Measurements from ENCODE around the gene IFIT1. TPM values are rescaled to one million over a fixed set of nuclear protein-coding genes. Genes with fewer than 3 reads are reported as not detected.

IFIT1 gene
- total and polyA plus RNA-seq, 9 of the 15 experiments (the other 6 are each of a cell fraction or from before 2014, with no cell fraction given) = 0.03 to 0.40 (median 0.18) TPM

DNA sequence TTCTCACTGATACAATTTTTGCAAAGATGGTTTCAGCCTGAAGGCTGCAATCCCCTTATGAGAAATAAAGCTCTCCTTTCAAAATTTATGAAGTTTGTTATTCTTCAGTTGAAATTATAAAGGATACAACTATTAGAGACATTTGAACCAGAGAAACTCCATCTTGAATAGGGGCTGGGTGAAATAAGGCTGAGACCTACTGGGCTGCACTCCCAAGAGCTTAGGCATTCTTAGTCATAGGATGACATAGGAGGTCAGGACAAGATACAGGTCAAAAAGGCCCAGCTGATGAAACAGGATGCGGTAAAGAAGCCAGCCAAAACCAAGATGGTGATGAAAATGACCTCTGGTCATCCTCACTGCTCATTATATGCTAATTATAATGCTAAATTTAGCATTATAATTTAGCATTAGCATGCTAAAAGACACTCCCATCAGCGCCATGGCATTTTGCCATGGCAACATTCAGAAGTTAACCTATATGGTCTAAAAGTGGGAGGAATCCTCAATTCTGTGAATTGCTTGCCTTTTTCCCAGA, 37.0 kb upstream of the IFIT1 start (continued):
- TF ChIP-seq, protein P1, sequence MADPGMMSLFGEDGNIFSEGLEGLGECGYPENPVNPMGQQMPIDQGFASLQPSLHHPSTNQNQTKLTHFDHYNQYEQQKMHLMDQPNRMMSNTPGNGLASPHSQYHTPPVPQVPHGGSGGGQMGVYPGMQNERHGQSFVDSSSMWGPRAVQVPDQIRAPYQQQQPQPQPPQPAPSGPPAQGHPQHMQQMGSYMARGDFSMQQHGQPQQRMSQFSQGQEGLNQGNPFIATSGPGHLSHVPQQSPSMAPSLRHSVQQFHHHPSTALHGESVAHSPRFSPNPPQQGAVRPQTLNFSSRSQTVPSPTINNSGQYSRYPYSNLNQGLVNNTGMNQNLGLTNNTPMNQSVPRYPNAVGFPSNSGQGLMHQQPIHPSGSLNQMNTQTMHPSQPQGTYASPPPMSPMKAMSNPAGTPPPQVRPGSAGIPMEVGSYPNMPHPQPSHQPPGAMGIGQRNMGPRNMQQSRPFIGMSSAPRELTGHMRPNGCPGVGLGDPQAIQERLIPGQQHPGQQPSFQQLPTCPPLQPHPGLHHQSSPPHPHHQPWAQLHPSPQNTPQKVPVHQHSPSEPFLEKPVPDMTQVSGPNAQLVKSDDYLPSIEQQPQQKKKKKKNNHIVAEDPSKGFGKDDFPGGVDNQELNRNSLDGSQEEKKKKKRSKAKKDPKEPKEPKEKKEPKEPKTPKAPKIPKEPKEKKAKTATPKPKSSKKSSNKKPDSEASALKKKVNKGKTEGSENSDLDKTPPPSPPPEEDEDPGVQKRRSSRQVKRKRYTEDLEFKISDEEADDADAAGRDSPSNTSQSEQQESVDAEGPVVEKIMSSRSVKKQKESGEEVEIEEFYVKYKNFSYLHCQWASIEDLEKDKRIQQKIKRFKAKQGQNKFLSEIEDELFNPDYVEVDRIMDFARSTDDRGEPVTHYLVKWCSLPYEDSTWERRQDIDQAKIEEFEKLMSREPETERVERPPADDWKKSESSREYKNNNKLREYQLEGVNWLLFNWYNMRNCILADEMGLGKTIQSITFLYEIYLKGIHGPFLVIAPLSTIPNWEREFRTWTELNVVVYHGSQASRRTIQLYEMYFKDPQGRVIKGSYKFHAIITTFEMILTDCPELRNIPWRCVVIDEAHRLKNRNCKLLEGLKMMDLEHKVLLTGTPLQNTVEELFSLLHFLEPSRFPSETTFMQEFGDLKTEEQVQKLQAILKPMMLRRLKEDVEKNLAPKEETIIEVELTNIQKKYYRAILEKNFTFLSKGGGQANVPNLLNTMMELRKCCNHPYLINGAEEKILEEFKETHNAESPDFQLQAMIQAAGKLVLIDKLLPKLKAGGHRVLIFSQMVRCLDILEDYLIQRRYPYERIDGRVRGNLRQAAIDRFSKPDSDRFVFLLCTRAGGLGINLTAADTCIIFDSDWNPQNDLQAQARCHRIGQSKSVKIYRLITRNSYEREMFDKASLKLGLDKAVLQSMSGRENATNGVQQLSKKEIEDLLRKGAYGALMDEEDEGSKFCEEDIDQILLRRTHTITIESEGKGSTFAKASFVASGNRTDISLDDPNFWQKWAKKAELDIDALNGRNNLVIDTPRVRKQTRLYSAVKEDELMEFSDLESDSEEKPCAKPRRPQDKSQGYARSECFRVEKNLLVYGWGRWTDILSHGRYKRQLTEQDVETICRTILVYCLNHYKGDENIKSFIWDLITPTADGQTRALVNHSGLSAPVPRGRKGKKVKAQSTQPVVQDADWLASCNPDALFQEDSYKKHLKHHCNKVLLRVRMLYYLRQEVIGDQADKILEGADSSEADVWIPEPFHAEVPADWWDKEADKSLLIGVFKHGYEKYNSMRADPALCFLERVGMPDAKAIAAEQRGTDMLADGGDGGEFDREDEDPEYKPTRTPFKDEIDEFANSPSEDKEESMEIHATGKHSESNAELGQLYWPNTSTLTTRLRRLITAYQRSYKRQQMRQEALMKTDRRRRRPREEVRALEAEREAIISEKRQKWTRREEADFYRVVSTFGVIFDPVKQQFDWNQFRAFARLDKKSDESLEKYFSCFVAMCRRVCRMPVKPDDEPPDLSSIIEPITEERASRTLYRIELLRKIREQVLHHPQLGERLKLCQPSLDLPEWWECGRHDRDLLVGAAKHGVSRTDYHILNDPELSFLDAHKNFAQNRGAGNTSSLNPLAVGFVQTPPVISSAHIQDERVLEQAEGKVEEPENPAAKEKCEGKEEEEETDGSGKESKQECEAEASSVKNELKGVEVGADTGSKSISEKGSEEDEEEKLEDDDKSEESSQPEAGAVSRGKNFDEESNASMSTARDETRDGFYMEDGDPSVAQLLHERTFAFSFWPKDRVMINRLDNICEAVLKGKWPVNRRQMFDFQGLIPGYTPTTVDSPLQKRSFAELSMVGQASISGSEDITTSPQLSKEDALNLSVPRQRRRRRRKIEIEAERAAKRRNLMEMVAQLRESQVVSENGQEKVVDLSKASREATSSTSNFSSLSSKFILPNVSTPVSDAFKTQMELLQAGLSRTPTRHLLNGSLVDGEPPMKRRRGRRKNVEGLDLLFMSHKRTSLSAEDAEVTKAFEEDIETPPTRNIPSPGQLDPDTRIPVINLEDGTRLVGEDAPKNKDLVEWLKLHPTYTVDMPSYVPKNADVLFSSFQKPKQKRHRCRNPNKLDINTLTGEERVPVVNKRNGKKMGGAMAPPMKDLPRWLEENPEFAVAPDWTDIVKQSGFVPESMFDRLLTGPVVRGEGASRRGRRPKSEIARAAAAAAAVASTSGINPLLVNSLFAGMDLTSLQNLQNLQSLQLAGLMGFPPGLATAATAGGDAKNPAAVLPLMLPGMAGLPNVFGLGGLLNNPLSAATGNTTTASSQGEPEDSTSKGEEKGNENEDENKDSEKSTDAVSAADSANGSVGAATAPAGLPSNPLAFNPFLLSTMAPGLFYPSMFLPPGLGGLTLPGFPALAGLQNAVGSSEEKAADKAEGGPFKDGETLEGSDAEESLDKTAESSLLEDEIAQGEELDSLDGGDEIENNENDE (IDR thresholded peaks at IDR 0.05; ENCODE audit: low read depth, low read length) = no peak
- TF ChIP-seq ZFPM2 (CRISPR knock-in tag; IDR thresholded peaks at IDR 0.05) (no peak), NR2C1 (IDR thresholded peaks at IDR 0.05) (no peak), NR2C1 (tag; IDR thresholded peaks at IDR 0.05) (peak; percentile 77), SP1 (CRISPR knock-in tag; IDR thresholded peaks at IDR 0.05) (no peak), BCOR (IDR thresholded peaks at IDR 0.05) (no peak), ZNF561 (CRISPR knock-in tag; conservative IDR thresholded peaks at IDR 0.05) (peak; percentile 80), FOXM1 (IDR thresholded peaks at IDR 0.05; ENCODE audit: low read depth) (no peak), FOXM1 (CRISPR knock-in tag; IDR thresholded peaks at IDR 0.05; ENCODE audit: low read depth) (no peak), PHB2 (IDR thresholded peaks at IDR 0.05; ENCODE audit: low read depth) (no peak), FOXA3 (CRISPR knock-in tag; conservative IDR thresholded peaks at IDR 0.05 in 1 of 2, IDR thresholded peaks at IDR 0.05 in 1 of 2) (peak in 1 of 2 experiments; percentile 22; a peak in 1 of 4 replicates), PTTG1 (tag; IDR thresholded peaks at IDR 0.05; ENCODE audit: low read depth) (0 out of 2 replicates have a peak, but pooled peaks have one; percentile 52), ZNF445 (CRISPR knock-in tag; IDR thresholded peaks at IDR 0.05; ENCODE audit: low read depth) (peak; percentile 54; the same call in 1 of the 2 replicates)
- TF ChIP-seq, protein P2, sequence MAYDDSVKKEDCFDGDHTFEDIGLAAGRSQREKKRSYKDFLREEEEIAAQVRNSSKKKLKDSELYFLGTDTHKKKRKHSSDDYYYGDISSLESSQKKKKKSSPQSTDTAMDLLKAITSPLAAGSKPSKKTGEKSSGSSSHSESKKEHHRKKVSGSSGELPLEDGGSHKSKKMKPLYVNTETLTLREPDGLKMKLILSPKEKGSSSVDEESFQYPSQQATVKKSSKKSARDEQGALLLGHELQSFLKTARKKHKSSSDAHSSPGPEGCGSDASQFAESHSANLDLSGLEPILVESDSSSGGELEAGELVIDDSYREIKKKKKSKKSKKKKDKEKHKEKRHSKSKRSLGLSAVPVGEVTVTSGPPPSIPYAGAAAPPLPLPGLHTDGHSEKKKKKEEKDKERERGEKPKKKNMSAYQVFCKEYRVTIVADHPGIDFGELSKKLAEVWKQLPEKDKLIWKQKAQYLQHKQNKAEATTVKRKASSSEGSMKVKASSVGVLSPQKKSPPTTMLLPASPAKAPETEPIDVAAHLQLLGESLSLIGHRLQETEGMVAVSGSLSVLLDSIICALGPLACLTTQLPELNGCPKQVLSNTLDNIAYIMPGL (CRISPR knock-in tag; IDR thresholded peaks at IDR 0.05) = no peak
- TF ChIP-seq, protein P3, sequence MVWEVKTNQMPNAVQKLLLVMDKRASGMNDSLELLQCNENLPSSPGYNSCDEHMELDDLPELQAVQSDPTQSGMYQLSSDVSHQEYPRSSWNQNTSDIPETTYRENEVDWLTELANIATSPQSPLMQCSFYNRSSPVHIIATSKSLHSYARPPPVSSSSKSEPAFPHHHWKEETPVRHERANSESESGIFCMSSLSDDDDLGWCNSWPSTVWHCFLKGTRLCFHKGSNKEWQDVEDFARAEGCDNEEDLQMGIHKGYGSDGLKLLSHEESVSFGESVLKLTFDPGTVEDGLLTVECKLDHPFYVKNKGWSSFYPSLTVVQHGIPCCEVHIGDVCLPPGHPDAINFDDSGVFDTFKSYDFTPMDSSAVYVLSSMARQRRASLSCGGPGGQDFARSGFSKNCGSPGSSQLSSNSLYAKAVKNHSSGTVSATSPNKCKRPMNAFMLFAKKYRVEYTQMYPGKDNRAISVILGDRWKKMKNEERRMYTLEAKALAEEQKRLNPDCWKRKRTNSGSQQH (CRISPR knock-in tag; IDR thresholded peaks at IDR 0.05) = peak; percentile 65; the same call in 1 of the 2 replicates
